SK-N-MC (cell line): ENCODE data around the gene CARD10.

Experiments
- EZH2 ChIP-seq: fragments of 200-600 bp; sonication (generic); IDR thresholded peaks from one replicate; pipeline ENCODE4 v1.6.1; 2017; ENCODE audit warnings: antibody characterized with exemption
- POLR2AphosphoS5 ChIP-seq: IDR thresholded peaks from 2 replicates; pipeline ENCODE4 v1.6.1; 2012; ENCODE audit warnings: mild to moderate bottlenecking, low read depth, low read length, borderline replicate concordance

DNA sequence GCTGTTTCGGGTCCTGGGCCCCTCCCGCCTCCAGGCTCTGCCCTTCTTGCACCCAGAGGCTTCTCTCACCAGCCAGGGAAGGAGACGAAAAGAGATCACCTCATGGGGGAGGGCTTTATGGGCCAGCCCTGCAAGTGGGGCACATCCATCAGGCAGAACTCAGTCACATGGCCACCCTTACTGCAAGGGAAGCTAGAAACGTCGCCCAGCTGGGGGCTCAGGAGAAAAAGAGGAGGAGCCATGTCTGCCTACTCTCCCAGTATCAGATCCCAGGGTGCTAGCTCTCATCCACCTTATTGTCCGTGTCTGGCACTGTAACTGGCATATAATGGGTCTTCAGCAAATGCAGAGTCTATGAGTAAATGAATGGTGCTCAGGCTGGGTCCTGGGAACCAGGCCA lies 57.3 kb downstream of the CARD10 start:
- TF ChIP-seq POLR2AphosphoS5 = no peak
- TF ChIP-seq EZH2 = no peak
